HG02610 (cell line): ENCODE data around the gene SLC25A14.
"Not testable (repeated sequence)": the region's sequence is repeated elsewhere in the genome, so short reads cannot be mapped to it uniquely, and the experiment has no call there.

Experiments used
- ATAC-seq: cut with Tn5 transposase; IDR thresholded peaks from one replicate; pipeline ENCODE4 v1.9.1; 2021; ENCODE audit warnings: mild to moderate bottlenecking, moderate library complexity; ENCODE audit not compliant: unreplicated experiment

The SLC25A14 gene, protein sequence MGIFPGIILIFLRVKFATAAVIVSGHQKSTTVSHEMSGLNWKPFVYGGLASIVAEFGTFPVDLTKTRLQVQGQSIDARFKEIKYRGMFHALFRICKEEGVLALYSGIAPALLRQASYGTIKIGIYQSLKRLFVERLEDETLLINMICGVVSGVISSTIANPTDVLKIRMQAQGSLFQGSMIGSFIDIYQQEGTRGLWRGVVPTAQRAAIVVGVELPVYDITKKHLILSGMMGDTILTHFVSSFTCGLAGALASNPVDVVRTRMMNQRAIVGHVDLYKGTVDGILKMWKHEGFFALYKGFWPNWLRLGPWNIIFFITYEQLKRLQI

DNA sequence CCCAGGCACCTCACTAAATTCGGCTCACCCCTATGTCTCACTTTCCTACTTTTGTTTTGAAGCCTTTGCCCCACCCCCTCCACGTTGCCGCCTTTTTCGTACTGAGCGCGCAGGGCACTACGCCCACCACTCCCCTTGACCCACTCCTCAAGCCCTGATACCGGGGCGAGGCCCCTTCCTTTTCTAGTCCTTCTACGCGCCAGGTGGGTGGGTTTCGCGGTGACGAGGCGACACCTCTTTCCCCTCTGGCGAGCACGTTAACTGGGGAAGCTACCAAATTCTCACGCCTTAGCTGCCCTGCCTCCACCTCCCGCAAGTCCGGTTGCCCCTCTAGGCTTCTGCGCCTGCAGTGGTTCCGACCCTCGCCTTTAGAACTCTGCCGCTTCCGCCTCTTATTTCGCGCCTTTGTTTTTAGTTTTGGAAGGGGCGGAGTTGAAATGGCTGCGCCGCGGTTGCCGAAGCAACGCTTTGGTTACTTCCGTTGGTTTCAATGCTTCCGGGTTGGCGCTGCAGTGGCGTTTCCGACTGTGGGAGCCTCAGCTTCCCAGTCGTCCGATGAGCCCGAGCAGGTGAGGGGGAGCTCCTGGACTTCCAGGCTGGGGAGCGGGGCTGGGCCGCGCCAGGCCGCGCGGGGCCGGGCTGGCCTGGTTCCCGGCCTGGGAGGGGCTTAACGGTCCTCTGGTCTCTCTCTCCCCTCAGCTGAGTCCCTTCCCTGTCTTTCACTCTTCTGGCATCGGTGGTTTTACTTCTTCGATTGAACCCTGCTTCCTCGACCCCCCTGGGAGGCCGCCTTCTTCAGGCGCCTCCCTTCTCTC is at the start of gene SLC25A14:
Gene SLC25A14 (plus strand): TSS at position 512 of the 815 bp plus-strand sequence. CDS start 360 bp downstream, outside the sequence.
- ATAC-seq: peak; percentile 97

DNA sequence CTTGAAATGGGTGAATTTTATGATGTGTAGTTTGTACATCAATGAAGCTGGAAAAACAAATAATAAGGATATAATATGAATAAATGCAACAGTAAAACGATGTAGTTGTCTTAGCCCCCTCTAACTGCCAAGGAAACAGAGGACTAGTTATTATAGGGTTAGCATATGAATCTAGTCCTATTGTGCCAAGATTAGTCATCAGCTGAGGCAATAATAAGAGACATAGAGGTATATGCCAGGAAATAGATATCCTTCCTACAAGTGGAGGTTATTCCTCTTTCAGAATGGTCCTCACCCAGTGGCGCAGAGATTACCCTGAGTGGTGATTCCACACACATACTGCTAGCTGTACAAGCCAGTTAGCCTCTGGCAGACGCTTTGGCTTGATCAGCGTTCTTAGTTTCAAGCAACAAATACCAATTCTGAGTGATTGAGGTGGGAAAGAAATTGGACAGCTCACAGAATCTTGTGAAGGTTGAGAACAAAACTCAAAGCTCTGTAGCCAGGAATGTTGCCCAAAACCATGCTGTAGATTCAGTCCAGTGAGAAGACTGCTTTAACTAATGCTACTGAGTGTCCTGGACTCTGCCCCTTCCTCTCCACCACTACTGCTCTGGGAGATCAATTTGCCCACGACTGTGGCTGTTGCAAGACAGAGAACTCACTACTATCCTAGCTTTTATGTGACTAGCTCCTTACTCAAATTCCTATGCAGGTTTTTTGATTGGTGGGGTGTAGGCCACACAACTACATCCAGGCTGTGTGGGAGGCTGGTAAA is 44.0 kb upstream of the SLC25A14 start:
- no peak for ATAC-seq

DNA sequence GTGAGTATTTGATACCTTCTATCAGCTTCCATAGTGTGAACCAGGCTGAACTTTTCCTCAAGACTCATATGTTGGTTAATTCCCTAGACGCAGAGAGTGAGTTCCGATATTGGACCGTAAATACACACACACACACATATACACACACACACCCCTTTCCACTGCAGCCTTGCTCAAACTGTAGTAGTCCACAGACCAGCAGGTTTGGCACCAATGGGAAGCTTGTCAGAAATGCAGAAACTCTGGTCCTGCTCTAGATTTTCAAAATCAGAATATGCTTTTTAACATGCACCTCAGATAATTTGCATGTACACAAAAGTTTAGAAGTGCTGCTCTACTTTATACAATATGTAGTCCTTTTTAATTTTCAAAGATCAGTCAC is 43.4 kb upstream of the SLC25A14 start:
- no peak for ATAC-seq

DNA sequence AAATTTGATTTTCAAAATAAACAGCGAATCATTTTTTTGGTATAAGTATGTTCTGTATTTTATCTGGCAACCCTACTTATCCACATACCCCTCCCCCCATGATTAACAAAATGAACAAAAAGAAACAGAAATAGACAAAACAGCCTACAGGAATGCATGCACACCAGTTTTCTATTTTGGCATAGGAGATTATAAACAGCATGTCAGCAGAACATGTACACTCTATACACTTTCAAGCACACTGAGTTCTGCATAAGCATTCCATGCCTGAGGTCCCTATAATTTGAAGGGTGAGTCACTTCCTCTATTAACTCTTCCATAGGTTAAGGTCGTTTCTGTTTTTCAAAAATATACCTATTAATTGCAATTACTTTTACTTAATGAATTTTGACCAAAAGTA is 43.0 kb upstream of the SLC25A14 start:
- no peak for ATAC-seq

DNA sequence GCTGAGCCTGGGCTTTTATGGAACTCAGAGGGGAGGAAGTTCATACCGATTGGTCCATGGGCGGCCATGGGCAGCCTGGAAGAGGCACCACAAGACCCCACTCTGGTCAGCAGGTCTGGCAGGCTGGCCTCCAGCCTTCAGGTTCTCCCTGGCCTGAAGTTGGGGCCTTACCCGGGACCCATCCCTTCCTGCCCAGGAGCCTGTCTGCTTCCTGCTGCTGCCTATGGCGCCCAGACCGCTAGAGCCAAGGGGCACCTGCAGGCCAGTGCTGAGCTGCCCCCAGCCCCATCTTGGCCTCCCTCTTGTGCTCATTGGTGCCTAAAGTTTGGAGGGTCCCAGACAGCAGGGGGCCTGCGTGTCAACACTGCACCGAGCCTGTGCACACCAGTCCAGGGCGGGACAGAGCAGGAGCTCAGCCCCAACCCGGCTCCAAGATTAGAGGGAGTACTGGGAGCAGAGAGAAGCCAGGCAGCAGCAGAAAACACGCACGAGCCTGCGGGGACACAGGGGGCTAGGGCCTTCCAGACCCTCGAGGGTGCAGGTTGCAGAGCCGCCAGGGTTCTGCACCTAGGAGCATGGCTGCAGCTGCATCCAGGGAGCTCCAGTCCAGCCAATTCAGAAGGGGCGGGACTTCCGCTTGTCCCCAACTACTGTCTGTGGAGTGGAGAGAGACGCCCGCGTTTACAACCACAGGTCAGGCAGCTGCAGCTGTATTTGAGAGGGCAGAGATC is 40.3 kb upstream of the SLC25A14 start:
- no peak for ATAC-seq

DNA sequence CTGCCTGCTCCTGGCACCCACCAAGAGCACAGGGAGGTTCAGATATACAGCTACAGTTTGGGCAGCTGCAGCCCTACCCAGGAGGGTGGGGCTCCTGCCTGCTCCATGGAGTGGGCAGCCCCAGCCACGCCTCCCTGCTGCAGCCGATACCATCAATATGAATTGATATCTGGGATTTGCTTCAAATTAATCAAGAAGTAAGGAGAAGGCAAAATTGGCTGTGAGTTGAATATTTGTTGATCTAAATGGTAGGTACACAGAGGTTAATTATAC is 39.8 kb upstream of the SLC25A14 start:
- no peak for ATAC-seq

DNA sequence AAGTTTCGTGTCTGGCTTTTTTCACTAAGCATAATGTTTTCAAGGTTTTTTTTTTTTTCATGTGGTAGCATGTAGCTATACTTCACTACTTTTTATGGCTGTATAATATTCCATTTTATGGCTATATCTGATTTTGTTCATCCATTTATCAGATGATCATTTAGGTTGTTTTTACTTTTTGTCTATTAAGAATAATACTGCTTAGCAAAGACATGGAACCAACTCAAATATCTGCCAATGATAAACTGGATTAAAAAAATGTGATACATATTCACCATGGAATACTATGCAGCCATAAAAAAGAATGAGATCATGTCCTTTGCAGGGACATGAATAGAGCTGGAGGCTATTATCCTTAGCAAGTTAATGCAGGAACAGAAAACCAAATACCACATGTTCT is 38.3 kb upstream of the SLC25A14 start:
- ATAC-seq: no peak

DNA sequence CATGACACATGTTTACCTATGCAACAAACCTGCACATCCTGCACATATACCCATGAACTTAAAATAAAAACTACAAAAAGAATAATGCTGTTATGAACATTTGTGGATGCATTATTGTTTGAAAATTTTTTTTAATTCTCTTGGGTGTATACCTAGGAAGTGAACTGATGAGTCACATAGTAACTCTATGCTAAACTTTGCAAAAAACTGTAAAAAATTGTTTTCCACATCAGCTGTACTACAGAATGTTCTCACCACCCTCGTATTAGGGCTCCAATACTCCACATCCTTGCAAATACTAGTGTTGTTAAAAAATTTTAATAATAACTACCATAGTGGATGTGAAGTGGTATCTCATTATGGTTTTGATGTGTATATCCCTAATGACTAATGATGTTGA is 37.7 kb upstream of the SLC25A14 start:
- no peak for ATAC-seq

GRCh38 chrX:130304587-130305368 is 34.9 kb upstream of the SLC25A14 start:
- no peak for ATAC-seq

GRCh38 chrX:130319886-130320285 is 19.8 kb upstream of the SLC25A14 start:
- ATAC-seq: not testable (repeated sequence)

- peak; percentile 62 for ATAC-seq
Measured at GRCh38 chrX:130321550-130321949, 18.2 kb upstream of the SLC25A14 start.

DNA sequence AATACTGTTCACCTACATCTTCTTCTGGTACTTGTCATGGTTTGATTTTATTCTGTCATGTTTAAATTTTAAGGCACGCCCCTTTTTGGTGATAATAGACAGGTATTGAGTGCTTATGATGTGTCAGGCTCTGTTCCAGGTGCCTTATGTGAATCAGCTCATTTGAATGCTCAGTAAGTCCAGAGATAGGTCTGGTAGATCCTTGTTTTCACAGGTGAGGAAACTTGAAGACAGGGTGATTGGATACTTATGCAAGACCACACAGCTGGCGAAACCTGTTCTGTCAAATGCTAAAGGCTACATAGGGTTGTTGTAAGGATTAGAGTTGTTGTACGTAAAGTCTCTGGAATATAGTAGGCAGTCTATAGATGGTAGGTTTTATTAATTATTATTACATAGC is 9.6 kb upstream of the SLC25A14 start:
- ATAC-seq: no peak

DNA sequence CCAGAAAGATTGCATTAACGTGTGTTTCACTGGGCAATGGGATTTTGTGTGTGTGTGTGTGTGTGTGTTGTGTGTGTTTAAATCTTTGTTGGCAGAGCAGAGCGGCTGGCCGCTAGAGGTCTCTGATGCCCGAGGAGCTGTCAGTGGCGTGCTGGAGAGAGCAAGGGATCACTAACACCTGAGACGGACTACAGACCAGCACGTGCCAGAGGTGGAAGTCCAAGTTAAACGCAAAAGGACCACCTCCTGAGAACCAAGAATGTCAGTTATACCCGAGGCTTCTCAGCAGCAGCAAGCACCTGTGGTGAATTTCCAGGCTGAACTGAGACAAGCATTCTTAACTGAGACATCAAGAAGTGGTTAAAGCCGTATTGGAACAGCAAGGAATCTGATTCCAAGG is 9.0 kb upstream of the SLC25A14 start:
- no peak for ATAC-seq

- ATAC-seq: no peak
Measured at GRCh38 chrX:130336531-130336930, 3.2 kb upstream of the SLC25A14 start.

GRCh38 chrX:130338869-130339268 is 850 bp upstream of the SLC25A14 start:
- not testable (repeated sequence) for ATAC-seq

DNA sequence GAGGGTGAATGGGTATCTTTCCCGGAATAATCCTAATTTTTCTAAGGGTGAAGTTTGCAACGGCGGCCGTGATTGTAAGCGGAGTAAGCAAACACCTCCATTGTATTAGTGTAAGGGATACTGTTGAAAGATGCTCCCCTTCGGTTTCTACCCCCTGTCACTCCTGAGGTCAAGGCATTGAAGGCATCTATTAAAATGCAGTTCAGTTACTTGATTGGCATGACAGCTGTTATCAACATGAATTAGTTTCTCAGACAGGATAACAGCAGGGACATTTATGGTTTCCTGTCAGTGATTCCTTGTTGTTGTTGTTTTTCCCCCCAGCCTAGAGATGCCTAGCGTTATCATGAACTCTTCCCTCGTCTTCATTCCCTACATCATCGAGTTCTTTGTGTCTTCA is 552 bp downstream of the SLC25A14 start:
- ATAC-seq: peak; percentile 3

DNA sequence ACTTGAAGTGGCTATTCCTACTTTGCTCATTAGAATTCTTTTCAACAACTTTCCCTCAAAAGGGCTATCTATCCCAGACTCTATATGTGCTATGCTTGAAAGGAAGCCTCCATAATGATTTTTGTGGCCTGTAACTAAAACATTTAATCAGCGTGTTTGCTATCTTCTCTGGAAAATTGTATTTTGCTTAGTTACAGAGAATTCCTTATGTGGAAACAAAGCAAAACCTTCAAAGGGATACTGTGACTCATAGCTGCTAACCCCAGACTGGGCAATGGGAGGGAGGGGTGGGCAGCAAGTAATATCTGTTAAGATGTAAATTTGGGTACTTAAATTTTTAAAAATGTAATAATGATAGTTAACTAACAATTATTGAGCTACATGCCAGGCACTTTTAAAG is 3.7 kb downstream of the SLC25A14 start:
- no peak for ATAC-seq

DNA sequence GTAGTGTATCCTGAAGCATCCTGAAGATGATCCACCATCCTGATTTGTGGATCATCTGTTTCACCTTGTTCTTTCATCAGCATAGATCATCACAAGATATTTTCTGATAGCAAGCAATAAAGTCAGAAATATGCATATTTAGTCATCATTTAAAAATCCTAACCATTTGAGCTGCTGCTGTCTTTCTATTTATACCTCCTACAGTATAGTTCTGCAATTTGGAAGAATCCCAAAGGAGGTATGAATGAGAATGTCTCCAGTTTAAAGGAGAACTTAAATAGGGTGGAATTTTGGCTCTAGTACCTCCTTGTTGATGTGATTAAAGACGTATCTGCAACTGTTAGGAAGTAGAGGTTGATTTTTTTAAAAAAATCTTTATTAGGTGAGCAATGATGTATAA is 7.6 kb downstream of the SLC25A14 start:
- no peak for ATAC-seq

GRCh38 chrX:130351567-130351966 is 11.8 kb downstream of the SLC25A14 start:
- ATAC-seq: no peak

GRCh38 chrX:130352050-130352449 is 12.3 kb downstream of the SLC25A14 start:
- not testable (repeated sequence) for ATAC-seq
